Ureter (tissue), 1 donor: ENCODE measurements around the gene PRKCD. TPM values are rescaled to one million over a fixed set of nuclear protein-coding genes. Genes with fewer than 3 reads are reported as not detected.

Experiments used
- DNase-seq: peaks from one replicate; pipeline ENCODE4 v3.0.0-alpha.2; 2020; ENCODE audit warnings: low spot score
- total RNA-seq: library from RNA; stranded (reverse); gene quantifications from one replicate; pipeline ENCODE4 v1.2.4, GENCODE V29; 2023
- donor health status: DM: yes; HTN: yes; CAD: no.

Gene PRKCD
- total RNA-seq, 1 donor from 2014 or later = 82.2 TPM

GRCh38 chr3:53217175-53217574 lies 56.2 kb downstream of the PRKCD start:
- no peak for DNase-seq

DNA sequence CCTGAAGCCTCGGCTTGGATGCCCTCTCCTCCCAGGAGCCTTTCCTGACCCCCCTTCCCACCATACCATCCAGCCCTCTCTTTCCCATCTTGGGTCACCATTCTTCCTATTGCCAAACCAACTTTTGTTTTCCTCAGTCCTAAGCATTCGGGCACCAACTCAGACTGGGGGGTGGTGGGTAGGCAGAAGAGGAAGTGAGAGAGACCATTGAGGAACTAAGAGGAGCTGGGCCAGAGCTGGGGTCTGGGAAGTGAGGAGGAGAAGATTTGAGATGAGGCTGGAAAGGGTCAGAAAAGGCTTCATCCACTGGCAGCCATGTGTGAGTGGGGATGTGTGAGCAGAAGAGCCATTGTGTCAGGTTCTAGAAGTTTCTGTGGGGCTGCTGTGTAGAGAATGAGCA lies 57.1 kb downstream of the PRKCD start:
- no peak for DNase-seq

DNA sequence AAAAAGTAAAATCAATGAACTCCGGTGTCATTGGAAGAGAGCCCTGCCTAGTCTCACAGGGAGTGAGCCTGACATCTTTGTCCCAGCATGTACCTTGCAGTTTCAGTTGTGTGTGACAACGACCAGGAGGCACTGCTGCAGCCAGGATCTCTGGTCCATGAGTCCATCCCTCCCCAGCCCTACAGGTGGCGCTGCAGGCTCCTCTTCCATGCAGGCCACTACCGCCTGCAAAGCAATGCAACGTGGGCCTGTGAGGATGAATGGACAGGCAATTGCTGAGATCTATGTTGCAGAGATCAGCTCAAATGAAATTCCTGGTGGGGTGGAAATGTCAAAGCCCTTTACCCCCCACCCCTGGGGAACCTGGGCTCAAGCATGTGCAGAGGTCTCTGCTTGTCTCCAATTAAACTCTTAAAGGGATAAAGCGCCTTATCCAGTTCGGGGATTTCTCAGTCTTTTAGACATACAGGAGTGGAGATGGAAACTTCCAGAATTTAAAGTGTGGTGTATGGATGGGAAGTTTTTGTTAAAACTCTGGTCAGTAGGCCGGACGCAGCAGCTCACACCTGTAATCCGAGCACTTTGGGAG lies 59.0 kb downstream of the PRKCD start:
- DNase-seq = peak; percentile 84

DNA sequence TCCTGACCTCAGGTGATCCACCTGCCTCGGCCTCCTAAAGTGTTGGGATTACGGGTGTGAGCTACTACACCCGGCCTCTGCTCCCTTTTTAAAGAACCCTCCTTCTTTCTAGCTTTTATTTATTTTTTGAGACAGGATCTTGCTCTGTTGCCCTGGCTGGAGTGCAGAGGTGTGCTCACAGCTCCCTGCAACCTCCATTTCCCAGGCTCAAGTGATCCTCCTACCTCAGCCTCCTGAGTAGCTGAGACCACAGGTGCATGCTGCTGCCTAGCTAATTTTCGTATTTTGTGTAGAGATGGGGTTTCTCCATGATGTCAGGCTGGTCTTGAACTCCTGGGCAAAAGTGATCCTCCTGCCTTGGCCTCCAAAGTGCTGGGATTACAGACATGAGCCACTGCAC lies 60.3 kb downstream of the PRKCD start:
- no peak for DNase-seq

DNA sequence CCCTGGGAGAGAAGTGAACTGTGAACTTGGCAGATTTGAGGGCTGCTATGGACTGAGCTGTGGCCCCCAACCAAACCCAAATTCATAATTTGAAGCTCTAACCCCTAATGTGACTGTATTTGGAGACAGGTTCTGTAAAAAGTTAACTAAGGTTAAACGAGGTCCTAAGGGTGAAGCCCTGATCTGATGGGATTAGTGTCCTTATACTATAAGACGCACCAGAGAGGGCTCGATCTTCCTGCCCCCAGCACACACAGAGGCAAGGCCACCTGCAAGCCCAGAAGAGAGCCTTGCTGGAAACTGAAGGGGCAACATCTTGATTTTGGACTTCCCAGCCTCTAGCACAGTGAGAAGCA lies 60.8 kb downstream of the PRKCD start:
- no peak for DNase-seq

- no peak for DNase-seq
These were observed 61.3 kb downstream of the PRKCD start for GRCh38 chr3:53222183-53222901.

DNA sequence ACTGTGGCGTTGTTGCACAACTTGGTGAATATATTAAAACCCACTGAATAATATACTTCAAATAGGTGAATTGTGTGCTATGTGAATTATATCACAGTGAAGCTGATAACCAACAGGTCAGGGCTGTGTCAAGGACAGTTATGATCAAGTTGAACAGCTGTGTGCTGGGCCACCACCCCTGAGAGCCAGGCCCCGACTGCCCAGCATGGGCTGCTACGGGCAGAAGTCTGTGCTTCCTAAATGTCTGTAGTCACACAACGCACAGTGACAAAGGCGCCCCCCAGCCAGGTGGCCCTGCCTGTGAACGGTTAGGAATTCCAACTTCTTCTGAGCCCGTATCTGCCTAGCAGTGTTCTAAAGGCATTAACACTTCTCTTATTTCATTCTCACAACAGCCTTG lies 62.0 kb downstream of the PRKCD start:
- DNase-seq = no peak

DNA sequence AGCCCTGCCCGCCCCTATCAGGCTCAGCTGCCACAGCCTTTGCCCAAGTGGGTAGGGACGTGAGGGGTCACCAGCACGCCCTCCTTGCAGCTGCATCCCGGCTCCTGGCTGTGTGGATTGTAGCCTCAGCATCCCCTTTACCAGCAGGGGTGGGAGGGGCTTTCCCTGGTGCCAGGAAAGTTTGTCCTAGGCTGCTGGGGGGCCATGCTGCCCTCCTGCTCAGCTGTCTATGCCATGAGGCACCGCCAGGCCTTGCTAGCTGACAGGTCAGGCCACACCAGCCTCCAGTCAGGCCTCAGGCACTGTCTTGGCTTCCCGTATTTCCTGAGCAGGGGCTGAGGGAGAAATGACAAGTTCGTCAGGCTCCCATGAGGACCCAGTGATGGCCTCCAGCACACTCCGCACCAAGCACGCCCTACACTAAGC lies 62.5 kb downstream of the PRKCD start:
- DNase-seq = no peak

GRCh38 chr3:53224026-53224425 lies 63.0 kb downstream of the PRKCD start:
- no peak for DNase-seq

GRCh38 chr3:53224536-53224935 lies 63.5 kb downstream of the PRKCD start:
- DNase-seq = no peak

GRCh38 chr3:53225181-53225580 lies 64.2 kb downstream of the PRKCD start:
- DNase-seq = no peak

GRCh38 chr3:53225651-53226050 lies 64.6 kb downstream of the PRKCD start:
- no peak for DNase-seq

- DNase-seq = no peak
These were observed 65.3 kb downstream of the PRKCD start for GRCh38 chr3:53226142-53226840.

GRCh38 chr3:53226841-53227407 lies 65.9 kb downstream of the PRKCD start:
- DNase-seq = no peak

DNA sequence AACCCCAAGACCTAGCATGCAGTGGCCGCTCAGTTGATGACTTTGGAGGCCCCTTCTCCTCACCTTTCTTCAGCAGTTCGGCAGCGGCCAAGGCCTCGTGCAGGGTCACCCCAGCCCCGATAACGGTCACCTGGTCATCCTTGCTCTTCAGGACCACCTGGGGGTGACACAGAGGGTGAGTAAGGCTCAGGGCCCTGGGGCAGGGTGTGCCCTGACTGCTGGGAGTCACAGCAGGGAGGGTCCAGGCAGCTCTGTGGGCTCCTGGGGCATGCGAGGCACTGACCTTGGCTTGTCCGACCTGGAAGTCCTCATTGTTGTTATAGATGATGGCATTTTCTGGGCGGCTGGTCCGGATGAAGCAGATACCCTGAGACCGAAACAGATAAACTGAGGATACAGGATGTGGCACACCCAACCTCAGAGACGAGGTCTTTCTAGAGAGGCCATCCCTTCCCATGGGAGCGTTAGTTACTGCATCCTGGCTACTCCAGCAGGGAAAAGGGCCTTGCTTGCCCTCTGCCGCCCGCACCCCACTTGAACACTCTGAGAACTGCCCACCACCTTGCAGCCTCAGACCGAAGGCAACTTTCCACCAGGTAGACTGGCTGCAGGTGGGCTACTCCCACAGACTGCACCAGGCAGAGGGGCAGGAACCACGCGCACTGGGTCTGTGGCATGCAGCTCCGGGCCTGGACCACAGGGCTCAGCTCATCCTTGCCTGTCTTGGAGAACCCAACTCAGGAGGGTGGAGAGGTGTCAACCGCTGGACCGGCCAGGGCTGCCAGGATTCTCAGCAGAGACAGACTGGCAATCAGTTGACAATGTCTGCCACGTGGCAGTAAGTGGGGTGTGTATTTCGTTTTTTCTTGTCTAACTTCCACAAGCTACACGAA lies 67.2 kb downstream of the PRKCD start:
- no peak for DNase-seq

DNA sequence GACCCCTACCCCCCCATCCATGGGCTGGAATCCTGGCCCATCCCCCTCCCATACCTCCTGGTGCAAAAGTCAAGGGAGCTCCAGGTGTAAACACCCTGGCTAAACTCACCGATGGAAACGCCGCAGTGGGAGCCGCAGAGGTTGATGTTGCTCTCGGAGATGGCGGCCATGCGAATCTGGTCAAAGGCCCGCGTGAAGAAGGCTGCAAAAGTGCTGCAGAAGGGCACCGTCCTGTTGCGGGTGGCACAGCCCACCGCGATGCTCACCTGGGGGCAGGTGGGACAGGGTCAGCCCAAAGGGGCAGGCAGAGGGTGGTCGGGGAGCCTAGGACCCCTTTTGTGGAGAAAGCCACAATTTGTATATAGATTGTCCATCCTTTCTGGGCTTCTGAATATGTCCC lies 68.2 kb downstream of the PRKCD start:
- DNase-seq = no peak

DNA sequence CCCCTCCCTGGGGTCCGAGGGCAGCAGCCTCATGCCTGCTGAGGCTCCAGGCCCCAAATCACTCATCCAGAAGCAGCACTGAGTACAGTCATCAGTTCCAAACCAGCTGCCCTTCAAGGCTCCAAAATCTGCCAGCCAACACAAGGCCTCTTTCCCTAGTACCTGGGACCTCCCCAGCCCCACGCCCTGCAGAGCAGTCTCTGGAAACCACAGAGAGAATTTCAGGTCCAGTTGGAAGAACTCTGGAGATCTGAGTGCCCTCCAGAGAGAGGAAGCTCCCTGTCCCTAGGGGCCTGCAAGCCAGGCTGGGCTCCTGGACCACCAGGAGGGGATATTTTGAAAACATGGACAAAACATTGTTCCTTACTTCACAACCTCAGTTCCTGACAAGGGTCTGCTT lies 68.6 kb downstream of the PRKCD start:
- DNase-seq = no peak

DNA sequence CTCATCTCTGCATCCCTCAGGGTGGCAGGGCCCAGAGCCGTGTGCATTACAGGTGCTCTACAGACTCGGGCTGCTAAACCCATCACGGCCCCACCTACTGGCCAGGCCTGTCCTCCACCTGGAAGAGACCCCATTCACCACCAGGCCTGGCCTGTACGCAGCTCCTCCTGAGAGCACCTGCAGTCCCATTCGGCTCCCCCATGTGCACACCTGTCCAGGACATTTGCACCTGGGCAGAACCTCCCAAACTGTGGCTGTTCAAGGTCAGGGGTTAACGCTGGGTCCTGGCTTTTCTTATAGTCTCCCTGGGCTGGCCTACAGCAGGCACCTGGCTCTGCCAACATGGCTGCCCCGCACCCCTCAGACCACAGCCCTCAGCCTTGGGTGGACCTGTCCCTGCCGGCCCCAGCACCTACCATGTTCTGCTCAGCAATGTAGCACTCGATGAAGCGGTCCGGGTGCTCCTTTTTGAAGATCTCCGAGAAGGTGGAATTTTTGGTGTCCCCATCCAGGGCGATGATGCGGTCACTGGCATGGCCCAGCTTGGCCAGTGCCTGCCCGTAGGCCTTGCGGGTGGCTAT lies 69.1 kb downstream of the PRKCD start:
- DNase-seq = no peak

GRCh38 chr3:53230789-53231188 lies 69.8 kb downstream of the PRKCD start:
- no peak for DNase-seq

DNA sequence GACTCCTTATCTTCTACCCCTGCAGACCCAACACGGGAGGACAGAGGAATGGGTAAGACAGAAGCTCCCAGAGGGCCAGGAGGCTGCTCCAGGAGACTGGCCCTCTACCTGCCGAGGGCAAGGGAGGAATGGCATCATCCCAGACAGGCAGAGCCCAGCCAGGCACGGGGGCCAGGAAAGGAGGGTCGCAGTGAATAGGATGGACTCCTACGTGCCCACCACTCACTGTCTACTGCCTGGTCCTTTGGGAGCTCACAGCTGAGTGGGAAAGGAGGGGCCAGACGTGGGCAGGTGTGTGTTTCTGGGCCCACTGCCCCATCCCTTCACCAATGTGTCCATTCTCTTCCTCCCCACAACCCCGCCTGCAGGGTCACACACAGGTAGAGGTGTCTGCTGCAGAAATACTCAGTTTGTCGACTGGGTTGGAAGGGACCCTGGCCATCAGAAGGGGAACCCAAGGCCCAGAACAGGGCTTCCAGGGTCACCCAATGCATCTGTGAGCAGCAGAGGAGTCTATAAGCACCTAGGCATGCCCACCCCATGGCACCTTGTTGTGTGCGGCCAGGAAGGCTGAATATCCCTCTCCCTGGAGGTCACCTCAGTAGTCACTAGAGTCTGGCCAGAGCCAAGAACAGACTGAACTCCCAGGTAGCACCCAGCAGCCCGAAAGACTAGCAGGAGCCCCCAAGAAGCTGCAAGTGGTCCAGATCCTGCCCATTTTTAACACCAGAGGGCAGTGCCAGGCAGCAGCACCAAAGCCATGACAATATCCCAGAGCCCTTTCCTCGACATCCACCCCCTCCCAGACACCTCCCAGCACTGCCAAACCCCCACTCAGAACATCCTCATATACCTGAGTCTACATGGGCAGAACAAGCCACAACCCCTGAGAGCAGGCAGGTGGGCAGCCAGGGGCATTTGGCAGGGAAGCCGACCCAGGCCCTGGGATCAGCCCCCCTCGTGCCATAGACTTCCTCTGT lies 70.8 kb downstream of the PRKCD start:
- no peak for DNase-seq
